ENCODE results near the gene WDR90.

GRCh38 chr16:704552-705380 lies 55.6 kb downstream of the WDR90 start:
- TF ChIP-seq CTCF (conservative IDR thresholded peaks at IDR 0.05; ENCODE audit: low read depth in 2 of 2) (no peak), CREB1 (CRISPR knock-in tag; IDR thresholded peaks at IDR 0.05; ENCODE audit: low read depth) (no peak), POLR2AphosphoS5 (IDR thresholded peaks at IDR 0.05; ENCODE audit: low read depth) (no peak), EZH2 (IDR thresholded peaks at IDR 0.05; ENCODE audit: low read depth, unreplicated experiment) (peak; percentile 63), REST (IDR thresholded peaks at IDR 0.05; ENCODE audit: unreplicated experiment) (peak; percentile 48), JUNB (IDR thresholded peaks at IDR 0.05; ENCODE audit: unreplicated experiment) (no peak), STAT1 (IDR thresholded peaks at IDR 0.05; ENCODE audit: unreplicated experiment) (no peak), ZNF331 (CRISPR knock-in tag; IDR thresholded peaks at IDR 0.05; ENCODE audit: low read depth) (no peak), EZH2phosphoT487 (IDR thresholded peaks at IDR 0.05; ENCODE audit: unreplicated experiment) (no peak), ZNF462 (CRISPR knock-in tag; IDR thresholded peaks at IDR 0.05) (no peak)
